SU-DHL-6 (cell line): ENCODE results near the gene ASCC3.

Experiments
- H2AFZ ChIP-seq: fragments of 200-600 bp; sonication (generic); 2 replicates; pipeline ENCODE4 v1.6.1; 2014; ENCODE audit warnings: low read depth, mild to moderate bottlenecking, moderate library complexity, mixed read lengths, antibody characterized with exemption, low read length; ENCODE audit not compliant: severe bottlenecking
- H3F3A ChIP-seq: fragments of 200-600 bp; shearing (Covaris generic); 2 replicates; pipeline ENCODE4 v1.6.0; 2016; ENCODE audit warnings: antibody characterized with exemption, mild to moderate bottlenecking; ENCODE audit not compliant: insufficient read depth
- H3K27ac ChIP-seq: fragments of 200-600 bp; sonication (generic); 2 replicates; pipeline ENCODE4 v1.5.1; 2016; ENCODE audit warnings: low read depth, mild to moderate bottlenecking, low read length, moderate library complexity, mixed read lengths
- H3K27me3 ChIP-seq: fragments of 200-600 bp; sonication (generic), shearing (Covaris generic); 2 replicates; pipeline ENCODE4 v1.6.0; 2014; ENCODE audit warnings: mild to moderate bottlenecking, low read length
- H3K36me3 ChIP-seq: fragments of 200-600 bp; sonication (generic); 2 replicates; pipeline ENCODE4 v1.6.1; 2014; ENCODE audit warnings: mild to moderate bottlenecking, low read length, mixed read lengths
- H3K4me2 ChIP-seq: fragments of 300-600, 200-600 bp; shearing (Covaris generic), sonication (generic); 2 replicates; pipeline ENCODE4 v1.6.0; 2014; ENCODE audit warnings: low read length, low read depth, mild to moderate bottlenecking; ENCODE audit not compliant: poor library complexity, severe bottlenecking
- H3K4me3 ChIP-seq: fragments of 200-600 bp; sonication (generic); 2 replicates; pipeline ENCODE4 v1.5.1; 2014; ENCODE audit warnings: antibody characterized with exemption, low read length, mild to moderate bottlenecking, mixed read lengths; ENCODE audit not compliant: insufficient read depth, poor library complexity, severe bottlenecking
- H3K79me2 ChIP-seq: fragments of 200-600 bp; sonication (generic); 2 replicates; pipeline ENCODE4 v1.6.1; 2014; ENCODE audit warnings: mild to moderate bottlenecking, low read length, moderate library complexity; ENCODE audit not compliant: insufficient read depth
- H3K9ac ChIP-seq: fragments of 200-600 bp; sonication (generic); 2 replicates; pipeline ENCODE4 v1.7.0; 2014; ENCODE audit warnings: mild to moderate bottlenecking, low read length
- H3K9me2 ChIP-seq: fragments of 200-600 bp; sonication (generic); replicated peaks from 2 replicates; pipeline ENCODE4 v1.6.1; 2014; ENCODE audit warnings: low read length; ENCODE audit not compliant: insufficient read depth
- H3K9me3 ChIP-seq: fragments of 200-600 bp; sonication (generic); 2 replicates; pipeline ENCODE4 v1.6.1; 2014; ENCODE audit warnings: low read length, mixed read lengths; ENCODE audit not compliant: insufficient read depth
- H4K20me1 ChIP-seq: fragments of 200-600 bp; sonication (generic); 2 replicates; pipeline ENCODE4 v1.6.1; 2014; ENCODE audit warnings: low read depth, mild to moderate bottlenecking, antibody characterized with exemption, low read length, moderate library complexity, mixed read lengths
- EZH2phosphoT487 ChIP-seq: fragments of 200-600 bp; sonication (generic), shearing (Covaris generic); conservative IDR thresholded peaks from 2 replicates; pipeline ENCODE4 v1.6.1; 2018; ENCODE audit warnings: mild to moderate bottlenecking, antibody characterized with exemption, low read length, moderate library complexity, mixed read lengths
- TF ChIP-seq, protein P1 (sequence below): fragments of 200-600 bp; sonication (generic); IDR thresholded peaks from one replicate; pipeline ENCODE4 v1.5.1; 2017; ENCODE audit warnings: antibody characterized with exemption, mild to moderate bottlenecking, low read length, moderate library complexity; ENCODE audit not compliant: insufficient read depth, poor library complexity, severe bottlenecking

The ASCC3 gene

DNA sequence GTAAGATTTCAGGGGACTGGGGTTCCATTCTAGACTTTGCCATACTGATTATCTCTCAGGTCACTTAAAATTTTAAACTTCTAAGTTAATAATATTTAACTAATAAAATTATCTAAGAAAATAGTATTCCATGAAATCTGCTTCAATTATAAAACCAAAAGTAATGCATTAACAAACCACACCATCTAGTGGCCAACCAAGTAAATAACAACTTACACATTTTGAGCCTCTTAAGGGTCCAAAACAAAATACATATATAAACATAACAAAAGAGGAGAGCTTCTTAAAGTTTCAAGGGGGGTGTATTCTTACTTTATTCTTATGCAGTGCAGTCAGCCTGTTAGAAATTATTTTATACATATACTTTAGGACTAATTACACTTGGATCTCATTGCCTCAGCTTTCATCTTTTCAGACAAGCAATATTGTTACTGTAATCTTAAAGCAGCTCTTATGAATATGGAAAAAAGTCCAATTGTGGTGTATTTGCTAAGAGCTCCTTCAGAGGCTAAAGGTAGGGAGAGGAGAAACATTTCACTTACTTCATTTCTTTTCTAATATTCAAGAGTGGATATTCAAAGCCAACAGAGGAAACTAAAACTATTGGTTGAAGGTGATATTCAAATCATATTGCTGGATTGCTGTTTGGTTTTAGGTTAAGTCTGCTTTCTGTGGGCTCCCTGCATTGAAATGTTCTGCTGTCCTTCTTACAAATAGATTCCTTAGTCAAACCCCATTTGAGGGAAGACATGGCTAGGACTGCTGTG is 216.7 kb downstream of the ASCC3 start:
- Histone ChIP-seq H3K79me2 (no peaks in the 10 kb centered on the region), H4K20me1 (no peaks in the 10 kb centered on the region), H3K9me2 (no peaks in the 10 kb centered on the region), H3K4me2 (no peak overlapping the region), H3K36me3 (peaks cover 2% of the 10 kb centered on the region; the same call in 1 of the 2 replicates), H3K27ac (no peak overlapping the region), H3F3A (peaks cover 5% of the 10 kb centered on the region; the same call in 1 of the 2 replicates), H3K27me3 (no peaks in the 10 kb centered on the region), H2AFZ (no peak overlapping the region), H3K4me3 (no peak overlapping the region), H3K9ac (no peak overlapping the region), H3K9me3 (no peaks in the 10 kb centered on the region)
- TF ChIP-seq, protein P1, sequence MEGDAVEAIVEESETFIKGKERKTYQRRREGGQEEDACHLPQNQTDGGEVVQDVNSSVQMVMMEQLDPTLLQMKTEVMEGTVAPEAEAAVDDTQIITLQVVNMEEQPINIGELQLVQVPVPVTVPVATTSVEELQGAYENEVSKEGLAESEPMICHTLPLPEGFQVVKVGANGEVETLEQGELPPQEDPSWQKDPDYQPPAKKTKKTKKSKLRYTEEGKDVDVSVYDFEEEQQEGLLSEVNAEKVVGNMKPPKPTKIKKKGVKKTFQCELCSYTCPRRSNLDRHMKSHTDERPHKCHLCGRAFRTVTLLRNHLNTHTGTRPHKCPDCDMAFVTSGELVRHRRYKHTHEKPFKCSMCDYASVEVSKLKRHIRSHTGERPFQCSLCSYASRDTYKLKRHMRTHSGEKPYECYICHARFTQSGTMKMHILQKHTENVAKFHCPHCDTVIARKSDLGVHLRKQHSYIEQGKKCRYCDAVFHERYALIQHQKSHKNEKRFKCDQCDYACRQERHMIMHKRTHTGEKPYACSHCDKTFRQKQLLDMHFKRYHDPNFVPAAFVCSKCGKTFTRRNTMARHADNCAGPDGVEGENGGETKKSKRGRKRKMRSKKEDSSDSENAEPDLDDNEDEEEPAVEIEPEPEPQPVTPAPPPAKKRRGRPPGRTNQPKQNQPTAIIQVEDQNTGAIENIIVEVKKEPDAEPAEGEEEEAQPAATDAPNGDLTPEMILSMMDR: peak; percentile 56
- no peak for TF ChIP-seq EZH2phosphoT487

DNA sequence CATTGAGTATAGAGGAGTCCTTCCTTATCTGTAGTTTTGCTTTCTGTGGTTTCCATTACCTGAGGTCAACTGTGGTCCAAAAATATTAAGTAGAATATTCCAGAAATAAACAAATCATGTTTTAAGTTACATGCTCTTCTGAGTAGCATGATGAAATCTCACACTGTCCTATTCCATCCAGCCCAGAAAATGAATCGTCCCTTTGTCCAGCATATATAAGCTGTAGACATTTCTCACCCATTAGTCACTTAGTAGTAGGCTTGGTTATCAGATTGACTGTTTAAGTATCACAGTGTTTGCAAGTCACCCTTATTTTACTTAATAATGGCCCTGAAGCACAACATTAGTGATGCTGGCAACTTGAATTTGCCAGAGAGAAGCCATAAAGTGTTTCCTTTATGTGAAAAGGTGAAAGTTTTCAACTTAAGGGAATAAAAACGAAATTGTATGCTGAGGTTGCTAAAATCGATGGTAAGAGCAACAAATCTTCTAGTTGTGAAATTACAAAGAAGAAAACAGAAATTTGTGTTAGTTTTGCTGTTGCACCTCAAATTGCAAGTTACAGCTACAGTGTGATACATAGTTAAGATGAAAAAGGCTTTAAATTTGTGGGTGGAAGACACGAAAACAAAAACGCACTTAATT is 217.8 kb downstream of the ASCC3 start:
- no peaks in the 10 kb centered on the region for H3K9me3 ChIP-seq
- H3K36me3 ChIP-seq: no peaks in the 10 kb centered on the region
- H3K4me2 ChIP-seq: no peak overlapping the region
- no peaks in the 10 kb centered on the region for H3K9me2 ChIP-seq
- no peaks in the 10 kb centered on the region for H4K20me1 ChIP-seq
- H3K4me3 ChIP-seq: no peak overlapping the region
- H3K79me2 ChIP-seq: no peaks in the 10 kb centered on the region
- no peaks in the 10 kb centered on the region for H3K27me3 ChIP-seq
- peaks cover 12% of the 10 kb centered on the region for H3F3A ChIP-seq
- H2AFZ ChIP-seq: no peak overlapping the region
- no peak for TF ChIP-seq EZH2phosphoT487
- TF ChIP-seq, protein P1: no peak
- H3K9ac ChIP-seq: no peak overlapping the region
- H3K27ac ChIP-seq: no peak overlapping the region

DNA sequence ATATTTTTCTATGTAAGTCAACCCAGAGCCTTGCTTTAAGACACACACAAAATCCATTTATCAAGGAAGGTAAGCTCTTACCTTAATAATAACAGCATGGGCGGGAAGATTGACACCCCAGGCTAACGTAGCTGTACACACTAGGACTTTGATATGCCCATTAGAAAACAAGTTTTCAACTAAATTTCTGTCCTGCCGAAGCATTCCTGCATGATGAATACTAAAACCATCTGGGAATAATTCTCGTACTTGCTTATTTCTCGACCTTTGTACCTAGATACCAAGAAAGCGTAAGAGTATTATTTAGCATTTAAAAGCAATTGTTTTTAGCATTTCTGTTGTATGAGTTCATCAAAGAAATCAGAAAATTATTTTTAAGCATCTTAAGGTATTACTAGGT is 218.9 kb downstream of the ASCC3 start:
- Histone ChIP-seq H3K9ac (no peak overlapping the region), H2AFZ (no peak overlapping the region), H3K27ac (no peak overlapping the region), H3F3A (peaks cover 12% of the 10 kb centered on the region), H4K20me1 (no peaks in the 10 kb centered on the region), H3K36me3 (no peaks in the 10 kb centered on the region), H3K4me2 (no peak overlapping the region), H3K9me3 (no peaks in the 10 kb centered on the region), H3K79me2 (no peaks in the 10 kb centered on the region), H3K27me3 (no peaks in the 10 kb centered on the region), H3K9me2 (no peaks in the 10 kb centered on the region), H3K4me3 (no peak overlapping the region)
- TF ChIP-seq, protein P1: no peak
- TF ChIP-seq EZH2phosphoT487: no peak
